Stimulated activated CD8-positive, alpha-beta memory T cell treated with anti-CD3 and anti-CD28 coated beads, Interleukin-12 subunit alpha, Interleukin-12 subunit beta, amount 100 ng/mL, for 1 hour (primary cell): ENCODE data around the gene ZNF777.
"Not testable (repeated sequence)": the region's sequence is repeated elsewhere in the genome, so short reads cannot be mapped to it uniquely, and the experiment has no call there.

Source experiments
- DNase-seq: peaks from one replicate; pipeline ENCODE4 v3.0.0-alpha.2; 2020; ENCODE audit warnings: low read depth

Gene ZNF777

DNA sequence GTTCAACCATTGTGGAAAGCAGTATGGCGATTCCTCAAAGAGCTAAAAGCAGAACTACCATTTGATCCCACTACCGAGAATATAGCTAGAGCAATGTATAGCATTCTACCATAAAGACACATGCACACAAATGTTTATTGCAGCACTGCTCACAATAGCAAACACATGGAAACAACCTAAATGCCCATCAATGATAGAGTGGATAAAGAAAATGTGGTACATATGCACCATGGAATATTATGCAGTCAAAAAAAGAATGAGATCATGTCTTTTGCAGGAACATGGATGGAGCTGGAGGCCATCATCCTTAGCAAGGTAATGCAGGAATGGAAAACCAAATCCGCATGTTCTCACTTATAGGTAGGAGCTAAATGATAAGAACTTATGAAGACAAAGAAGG lies 47.8 kb downstream of the ZNF777 start:
- not testable (repeated sequence) for DNase-seq

DNA sequence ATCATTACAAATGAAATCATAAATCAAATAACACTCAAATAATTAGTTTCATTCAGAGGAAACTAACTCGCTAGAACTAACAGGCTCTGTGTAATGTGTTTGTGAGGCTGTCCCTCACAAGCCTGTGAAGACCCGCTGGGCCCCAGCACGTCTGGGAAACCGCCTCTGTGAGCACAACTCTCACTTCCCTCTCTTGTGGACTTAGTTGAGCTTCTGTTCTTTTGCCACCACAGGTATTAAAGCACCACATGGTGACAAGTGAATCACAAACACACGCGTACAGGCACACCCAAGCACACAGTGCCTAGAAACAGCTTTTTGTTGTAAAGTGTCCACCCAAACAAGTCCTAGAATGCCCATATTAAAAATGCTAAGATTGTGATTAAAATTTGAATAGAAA lies 51.0 kb downstream of the ZNF777 start:
- no peak for DNase-seq

DNA sequence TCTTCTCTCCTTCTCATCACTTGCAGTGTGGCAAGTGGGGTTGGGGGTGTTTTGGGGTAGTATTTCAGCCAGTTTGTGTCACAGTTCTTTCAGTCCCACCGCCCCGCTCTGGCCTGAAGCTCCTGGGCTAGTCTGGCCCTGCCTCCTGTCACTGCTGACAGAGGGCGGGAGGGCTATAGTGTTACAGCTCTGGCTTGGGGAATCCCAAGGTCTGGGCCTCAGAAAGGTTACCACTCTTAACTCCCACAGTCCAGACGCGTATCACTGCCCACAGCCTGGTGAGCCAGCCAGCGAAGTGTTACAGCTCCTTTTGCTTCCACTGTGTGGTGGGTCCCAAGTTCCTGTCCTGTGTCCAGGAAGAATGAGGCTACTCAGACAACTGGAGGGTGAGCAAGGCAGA lies 56.0 kb downstream of the ZNF777 start:
- no peak for DNase-seq

- DNase-seq, result no peak
These were observed 56.5 kb downstream of the ZNF777 start for GRCh38 chr7:149404396-149404795.

DNA sequence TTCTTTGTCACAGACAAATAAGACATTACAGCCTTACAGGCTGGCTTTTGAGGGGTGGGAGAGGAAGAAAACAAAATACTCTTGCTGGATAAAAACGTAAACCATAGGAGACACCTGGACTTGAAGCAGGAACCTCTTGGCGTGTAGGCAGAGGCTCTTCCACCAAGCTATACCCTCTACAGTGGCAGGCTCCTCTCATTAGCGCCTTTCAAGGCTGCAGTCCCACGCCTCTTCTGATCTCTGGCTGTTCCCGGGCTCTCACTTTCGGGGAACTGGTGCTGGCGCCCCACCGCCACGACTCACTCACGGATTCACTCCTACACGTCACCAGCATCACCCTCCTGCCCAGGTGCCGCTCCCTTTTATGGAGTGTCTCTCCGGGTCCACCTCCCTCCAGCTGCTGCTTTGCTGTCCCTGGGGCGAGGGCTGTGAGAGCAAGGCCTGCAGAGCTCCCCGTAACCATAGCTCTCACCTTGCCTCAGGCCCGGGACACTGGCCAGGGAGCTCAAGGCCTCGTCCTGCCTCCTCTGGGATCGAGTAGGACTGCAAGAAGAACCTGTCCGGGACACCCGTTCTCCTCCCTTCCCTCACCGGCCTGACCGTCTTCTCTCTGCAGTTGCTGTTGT lies 62.6 kb downstream of the ZNF777 start:
- DNase-seq, result no peak

DNA sequence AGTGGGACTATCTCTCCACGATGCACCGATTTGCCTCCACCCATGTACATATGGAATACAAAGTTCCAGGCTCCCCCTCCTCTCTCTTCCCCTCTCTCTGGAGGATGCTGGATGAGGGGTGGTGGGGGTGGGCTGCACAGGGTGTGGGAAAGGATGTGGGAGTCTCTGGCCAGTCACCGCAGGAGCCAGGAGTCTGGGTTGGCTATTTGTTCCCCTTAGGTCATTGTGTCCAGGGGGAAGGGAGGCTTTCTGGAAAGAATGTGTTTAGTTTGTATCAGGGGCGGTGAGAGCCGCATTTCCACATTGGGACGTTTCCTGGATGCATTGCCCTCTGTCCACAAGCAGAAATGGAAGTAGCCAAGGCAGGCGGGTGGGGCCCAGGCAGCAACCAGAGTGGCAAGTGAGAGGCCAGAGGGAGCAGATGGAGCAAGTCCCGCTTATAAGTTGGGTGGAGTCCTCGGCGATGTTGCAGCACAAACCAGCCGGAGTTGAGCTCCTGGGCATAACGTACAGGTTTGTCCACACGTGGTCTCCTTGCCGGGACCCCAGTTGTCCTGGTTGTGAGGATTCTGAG lies 63.3 kb downstream of the ZNF777 start:
- DNase-seq, result no peak

DNA sequence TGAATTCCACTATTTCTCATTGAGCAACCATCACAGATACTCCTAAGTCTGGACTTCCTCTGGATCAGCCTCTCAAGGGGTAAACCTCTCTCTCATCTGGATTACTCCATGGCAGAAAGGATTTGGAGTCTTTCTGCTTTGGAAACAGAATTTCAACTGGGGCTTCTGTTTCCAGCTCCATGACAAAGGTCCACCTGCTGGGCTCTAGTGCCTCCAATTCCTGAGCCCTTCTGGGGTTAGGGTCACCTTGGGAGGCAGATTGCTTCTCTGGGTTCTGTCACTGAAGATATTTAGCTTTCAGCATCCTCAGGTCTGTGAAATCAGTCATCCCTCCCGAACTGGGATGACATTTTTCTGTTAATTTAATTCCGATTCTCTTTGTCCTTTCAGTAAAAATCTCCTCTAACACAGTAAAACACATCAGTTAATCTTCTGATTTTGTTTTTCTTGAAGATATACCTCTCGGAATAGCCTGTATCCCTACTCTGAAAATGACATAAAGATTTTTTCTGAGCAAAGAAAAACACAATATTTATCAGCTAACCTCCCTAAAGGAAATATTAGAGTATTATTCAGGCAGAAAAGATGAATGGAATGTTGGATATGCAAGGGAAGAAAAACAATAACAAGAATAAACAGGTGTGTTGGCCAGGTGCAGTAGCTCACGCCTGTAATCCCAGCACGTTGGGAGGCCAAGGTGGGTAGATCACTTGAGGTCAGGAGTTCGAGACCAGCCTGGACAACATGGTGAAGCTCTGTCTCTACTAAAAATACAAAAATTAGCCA lies 72.1 kb downstream of the ZNF777 start:
- DNase-seq, result not testable (repeated sequence)

DNA sequence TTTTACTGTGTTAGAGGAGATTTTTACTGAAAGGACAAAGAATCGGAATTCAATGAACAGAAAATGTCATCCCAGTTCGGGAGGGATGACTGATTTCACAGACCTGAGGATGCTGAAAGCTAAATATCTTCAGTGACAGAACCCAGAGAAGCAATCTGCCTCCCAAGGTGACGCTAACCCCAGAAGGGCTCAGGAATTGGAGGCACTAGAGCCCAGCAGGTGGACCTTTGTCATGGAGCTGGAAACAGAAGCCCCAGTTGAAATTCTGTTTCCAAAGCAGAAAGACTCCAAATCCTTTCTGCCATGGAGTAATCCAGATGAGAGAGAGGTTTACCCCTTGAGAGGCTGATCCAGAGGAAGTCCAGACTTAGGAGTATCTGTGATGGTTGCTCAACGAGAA lies 74.3 kb downstream of the ZNF777 start:
- not testable (repeated sequence) for DNase-seq

DNA sequence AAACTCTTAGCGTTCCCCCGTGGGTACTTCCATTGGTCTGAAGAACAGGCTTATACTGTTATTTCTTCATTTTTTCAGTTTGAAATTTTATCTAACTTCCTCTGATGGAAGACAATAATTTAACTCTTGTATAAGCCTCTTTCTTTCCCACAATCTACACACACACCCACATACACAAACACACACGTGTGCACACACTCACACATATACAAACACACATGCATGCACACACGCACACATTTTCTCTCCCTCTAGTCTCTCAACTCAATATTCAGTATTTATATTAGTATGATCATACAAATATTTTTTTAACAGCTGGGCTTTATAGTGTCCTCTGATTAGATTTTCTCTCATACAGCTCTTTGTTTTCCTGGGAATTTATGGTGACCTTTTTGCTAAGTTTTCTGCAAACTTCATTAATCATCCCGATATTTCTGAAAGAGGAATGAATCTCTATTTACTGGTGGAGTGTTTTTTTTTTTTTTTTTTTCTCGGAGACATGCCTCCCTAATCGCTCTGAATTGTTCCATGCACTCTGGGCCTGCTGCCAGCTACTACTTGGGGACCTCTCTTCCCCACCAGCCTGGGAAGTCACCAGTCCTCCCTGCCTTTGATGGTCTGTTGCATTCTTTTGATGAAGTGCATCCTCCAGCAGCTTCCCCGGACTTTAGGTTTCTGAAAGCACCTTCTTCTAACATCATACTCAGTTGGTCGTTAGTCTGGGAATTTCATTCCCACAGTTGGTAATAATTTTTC lies 75.5 kb downstream of the ZNF777 start:
- DNase-seq, result no peak
